ENCODE measurements around the gene CLEC4D. TPM values are rescaled to one million over a fixed set of nuclear protein-coding genes. Genes with fewer than 3 reads are reported as not detected.

CLEC4D gene
- total RNA-seq, 4 donors from 2014 or later, result 0.87 to 3.6 TPM; not detected in 2

DNA sequence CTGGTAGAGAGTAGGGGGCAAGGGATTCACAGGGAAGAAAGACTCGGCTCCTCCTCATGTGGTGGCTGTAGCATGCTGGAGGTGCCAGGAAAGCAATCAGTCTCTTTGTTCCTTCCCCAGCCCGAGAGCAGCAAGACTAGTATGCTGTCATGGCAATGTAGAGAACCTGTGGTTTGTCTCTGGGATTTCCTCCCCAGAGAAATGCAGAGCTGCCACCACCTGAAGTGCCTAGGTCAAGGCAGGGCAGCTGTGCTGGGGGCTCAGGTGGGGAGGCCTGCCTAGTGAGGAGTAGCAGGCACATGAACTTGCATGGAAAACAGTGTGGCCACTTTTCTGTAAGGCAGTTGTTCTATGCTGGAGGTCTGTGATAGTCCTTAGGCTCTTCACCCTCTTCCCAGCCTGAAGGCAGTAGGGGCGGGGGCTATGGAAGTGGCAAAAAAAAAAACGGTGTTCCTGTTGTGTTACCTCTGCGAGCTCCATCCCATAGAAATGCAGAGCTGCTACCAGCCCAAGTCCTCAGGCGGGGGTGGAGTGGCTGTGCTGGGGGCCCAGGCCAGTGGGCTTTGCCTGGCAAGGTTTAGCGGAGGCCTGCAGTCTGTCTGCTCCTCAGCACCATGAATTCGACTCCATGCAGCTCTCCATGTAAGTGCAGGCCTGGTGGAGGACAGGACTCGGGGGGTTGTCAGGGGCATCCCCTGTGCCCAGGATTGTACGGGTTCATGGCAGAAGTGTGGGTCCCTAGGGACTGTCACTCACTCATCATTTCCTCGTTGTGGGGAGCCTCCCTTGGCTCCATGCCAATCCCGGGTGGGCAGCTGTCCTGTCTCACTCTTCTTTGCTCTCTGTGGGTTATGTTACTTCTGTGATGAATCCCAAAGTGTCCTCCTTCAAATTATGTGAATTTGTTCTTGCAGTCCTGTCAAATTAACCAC lies 4.1 kb upstream of the CLEC4D start:
- Histone ChIP-seq H3K4me3 (no peak overlapping the region), H3K27ac (no peak overlapping the region), H3K36me3 (no peaks in the 10 kb centered on the region), H3K9me3 (no peaks in the 10 kb centered on the region), H3K27me3 (no peaks in the 10 kb centered on the region), H3K4me1 (no peaks in the 10 kb centered on the region)
- WGBS, 2 donors, result 52 to 55% methylated on average over 12 of the region's 12 CpGs
- DNase-seq (ENCODE audit: low spot score in 2 of 2), result no peak
- TF ChIP-seq, protein P1, sequence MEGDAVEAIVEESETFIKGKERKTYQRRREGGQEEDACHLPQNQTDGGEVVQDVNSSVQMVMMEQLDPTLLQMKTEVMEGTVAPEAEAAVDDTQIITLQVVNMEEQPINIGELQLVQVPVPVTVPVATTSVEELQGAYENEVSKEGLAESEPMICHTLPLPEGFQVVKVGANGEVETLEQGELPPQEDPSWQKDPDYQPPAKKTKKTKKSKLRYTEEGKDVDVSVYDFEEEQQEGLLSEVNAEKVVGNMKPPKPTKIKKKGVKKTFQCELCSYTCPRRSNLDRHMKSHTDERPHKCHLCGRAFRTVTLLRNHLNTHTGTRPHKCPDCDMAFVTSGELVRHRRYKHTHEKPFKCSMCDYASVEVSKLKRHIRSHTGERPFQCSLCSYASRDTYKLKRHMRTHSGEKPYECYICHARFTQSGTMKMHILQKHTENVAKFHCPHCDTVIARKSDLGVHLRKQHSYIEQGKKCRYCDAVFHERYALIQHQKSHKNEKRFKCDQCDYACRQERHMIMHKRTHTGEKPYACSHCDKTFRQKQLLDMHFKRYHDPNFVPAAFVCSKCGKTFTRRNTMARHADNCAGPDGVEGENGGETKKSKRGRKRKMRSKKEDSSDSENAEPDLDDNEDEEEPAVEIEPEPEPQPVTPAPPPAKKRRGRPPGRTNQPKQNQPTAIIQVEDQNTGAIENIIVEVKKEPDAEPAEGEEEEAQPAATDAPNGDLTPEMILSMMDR (IDR thresholded peaks at IDR 0.05), result no peak
- TF ChIP-seq POLR2A (IDR thresholded peaks at IDR 0.05) (no peak), EP300 (IDR thresholded peaks at IDR 0.05) (no peak)

DNA sequence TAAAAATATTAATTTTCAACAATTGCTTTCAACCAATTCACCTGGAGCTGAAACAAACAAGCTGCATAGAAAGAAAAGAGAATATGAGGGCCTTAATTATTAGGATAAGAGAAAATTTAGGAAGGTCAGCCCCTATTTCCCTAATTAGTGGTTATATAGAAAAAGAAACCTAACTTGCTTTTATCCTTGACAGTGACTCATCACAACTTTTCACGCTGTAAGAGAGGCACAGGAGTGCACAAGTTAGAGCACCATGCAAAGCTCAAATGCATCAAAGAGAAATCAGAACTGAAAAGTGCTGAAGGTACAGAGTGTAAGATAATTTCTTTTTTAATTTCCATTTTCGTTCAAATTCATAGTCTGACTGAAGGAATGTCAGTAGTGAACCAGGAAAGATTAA lies 4.7 kb downstream of the CLEC4D start:
- TF ChIP-seq, protein P1 (IDR thresholded peaks at IDR 0.05), result no peak
- TF ChIP-seq POLR2A (IDR thresholded peaks at IDR 0.05), result no peak
- TF ChIP-seq EP300 (IDR thresholded peaks at IDR 0.05), result no peak
- no peaks in the 10 kb centered on the region for H3K36me3 ChIP-seq
- H3K27me3 ChIP-seq, result no peaks in the 10 kb centered on the region
- no peak overlapping the region for H3K4me3 ChIP-seq
- peaks cover 0 to 5% (median 2%) of the 10 kb centered on the region in 4 donors for H3K9me3 ChIP-seq
- WGBS, 2 donors, result 74 to 77% methylated on average over 2 of the region's 2 CpGs
- no peak overlapping the region for H3K27ac ChIP-seq
- DNase-seq (ENCODE audit: low spot score in 2 of 2), result no peak
- no peaks in the 10 kb centered on the region for H3K4me1 ChIP-seq

GRCh38 chr12:8519171-8519570 lies 5.9 kb downstream of the CLEC4D start:
- Histone ChIP-seq H3K36me3 (no peaks in the 10 kb centered on the region), H3K4me3 (no peak overlapping the region), H3K27me3 (no peaks in the 10 kb centered on the region), H3K27ac (no peak overlapping the region), H3K9me3 (peaks cover 0 to 15% (median 3%) of the 10 kb centered on the region in 4 donors), H3K4me1 (no peaks in the 10 kb centered on the region)
- peak in 1 of 2 donors; percentile 50 for TF ChIP-seq EP300 (IDR thresholded peaks at IDR 0.05)
- TF ChIP-seq, protein P1 (IDR thresholded peaks at IDR 0.05), result no peak
- TF ChIP-seq POLR2A (IDR thresholded peaks at IDR 0.05), result no peak
- no peak for DNase-seq (ENCODE audit: low spot score in 2 of 2)
- WGBS, 2 donors, result 72 to 74% methylated on average over 4 of the region's 4 CpGs

- no peaks in the 10 kb centered on the region for H3K36me3 ChIP-seq
- TF ChIP-seq, protein P1 (IDR thresholded peaks at IDR 0.05), result no peak
- TF ChIP-seq POLR2A (IDR thresholded peaks at IDR 0.05) (no peak), EP300 (IDR thresholded peaks at IDR 0.05) (no peak)
- no peaks in the 10 kb centered on the region for H3K4me1 ChIP-seq
- no peak for DNase-seq (ENCODE audit: low spot score in 2 of 2)
- 74 to 79% methylated on average over 18 to 28 of the region's 30 CpGs for WGBS, 2 donors
- no peaks in the 10 kb centered on the region for H3K27me3 ChIP-seq
- peaks cover 0 to 22% (median 3%) of the 10 kb centered on the region in 4 donors for H3K9me3 ChIP-seq
- H3K4me3 ChIP-seq, result no peak overlapping the region
- no peak overlapping the region for H3K27ac ChIP-seq
Measured at GRCh38 chr12:8527250-8528130, 14.2 kb downstream of the CLEC4D start.
